ENCODE data around the gene KIAA1958.

KIAA1958 gene

DNA sequence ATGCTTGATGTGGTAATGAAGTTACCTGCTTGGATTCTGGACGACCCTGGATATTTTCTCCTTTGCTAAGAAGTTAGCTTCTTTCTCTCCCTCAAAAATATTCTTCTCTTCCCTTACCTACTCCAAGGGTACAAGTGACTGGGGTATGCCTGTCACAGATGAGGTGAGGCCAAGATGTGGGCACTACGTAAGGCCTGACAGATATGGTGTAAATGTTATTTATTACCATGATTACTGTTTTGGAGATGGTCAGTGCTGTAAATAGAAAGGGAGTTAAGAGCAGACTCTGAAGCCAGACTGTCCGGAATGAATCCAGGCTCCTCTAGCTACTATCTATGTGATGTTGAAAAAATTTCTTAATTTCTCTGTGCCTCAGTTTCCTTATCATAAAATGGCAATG, 1.1 kb upstream of the KIAA1958 start:
- Histone ChIP-seq H2AK5ac (ENCODE audit: low read length) (no peak overlapping the region), H3K4me2 (ENCODE audit: low read length) (no peak overlapping the region), H3K27me3 (ENCODE audit: insufficient read depth, low read length, poor library complexity) (no peaks in the 10 kb centered on the region), H3K56ac (ENCODE audit: low read length) (no peak overlapping the region), H2BK15ac (replicated peaks; ENCODE audit: low read depth) (no peak overlapping the region), H3K79me1 (ENCODE audit: low read length) (peaks cover 3% of the 10 kb centered on the region), H3K23ac (ENCODE audit: low read length) (no peak overlapping the region), H3K79me2 (ENCODE audit: control insufficient read depth, insufficient read depth, low read length) (peaks cover 25% of the 10 kb centered on the region), H4K5ac (ENCODE audit: low read length) (no peak overlapping the region), H4K8ac (ENCODE audit: low read depth, low read length) (no peak overlapping the region), H3K27ac (ENCODE audit: low read depth, low read length) (no peak overlapping the region), H2BK5ac (ENCODE audit: low read length) (no peak overlapping the region), H3K4me1 (ENCODE audit: control insufficient read depth, low read depth, low read length) (peaks cover 5% of the 10 kb centered on the region), H3K18ac (ENCODE audit: low read length) (no peak overlapping the region), H3K36me3 (ENCODE audit: control insufficient read depth, insufficient read depth, low read length) (no peaks in the 10 kb centered on the region), H3K4ac (ENCODE audit: low read depth, low read length) (no peak overlapping the region), H3K9ac (ENCODE audit: low read length) (no peak overlapping the region), H2BK120ac (ENCODE audit: low read depth, low read length) (no peak overlapping the region), H3K4me3 (ENCODE audit: low read length) (no peak overlapping the region)
- DNase-seq, result no peak
- no CpG with 5 or more reads among the region's 3 CpGs for WGBS (ENCODE audit: extremely low coverage, insufficient coverage, low lambda C conversion rate)

DNA sequence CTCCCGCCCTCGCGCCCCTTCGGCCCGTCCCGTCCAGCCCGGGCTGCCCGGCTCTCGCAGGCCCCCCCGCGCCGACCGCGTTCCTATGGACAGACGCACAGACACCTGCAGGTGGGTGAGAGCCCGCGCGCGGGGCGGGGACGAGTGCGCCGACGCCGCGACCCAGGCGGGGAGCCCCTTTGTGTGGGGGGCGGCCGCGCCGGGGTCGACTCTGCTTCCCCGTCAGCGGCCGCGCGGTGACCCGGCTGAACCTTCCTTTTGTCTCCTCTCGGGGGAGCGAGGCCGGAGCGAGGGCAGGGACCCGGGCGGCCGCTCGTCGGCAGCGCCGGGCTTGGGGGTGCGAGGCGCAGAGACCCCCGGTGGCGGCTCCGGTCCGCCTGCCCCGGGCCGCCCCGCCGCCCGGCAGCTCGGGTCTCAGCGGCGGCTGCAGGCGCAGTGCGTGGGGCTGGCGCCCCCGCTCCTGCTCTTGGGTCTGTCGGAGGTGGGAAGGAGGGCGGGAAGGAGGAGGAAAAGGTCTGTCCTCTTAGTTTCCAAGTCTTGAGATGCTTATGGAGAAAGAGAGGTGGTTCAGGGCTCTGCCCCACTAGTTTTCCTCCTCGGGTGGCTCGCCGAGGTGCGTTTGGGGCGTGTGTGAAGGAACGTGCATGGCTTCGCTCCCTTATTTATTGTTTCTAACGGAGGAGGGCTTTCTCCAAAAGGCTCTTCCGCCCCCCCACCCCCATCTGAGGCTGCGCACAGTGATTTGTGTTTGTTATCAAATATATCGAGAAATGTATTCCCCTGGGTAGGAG, 576 bp downstream of the KIAA1958 start:
- H3K4me1 ChIP-seq (ENCODE audit: control insufficient read depth, low read depth, low read length), result peaks cover 5% of the 10 kb centered on the region

DNA sequence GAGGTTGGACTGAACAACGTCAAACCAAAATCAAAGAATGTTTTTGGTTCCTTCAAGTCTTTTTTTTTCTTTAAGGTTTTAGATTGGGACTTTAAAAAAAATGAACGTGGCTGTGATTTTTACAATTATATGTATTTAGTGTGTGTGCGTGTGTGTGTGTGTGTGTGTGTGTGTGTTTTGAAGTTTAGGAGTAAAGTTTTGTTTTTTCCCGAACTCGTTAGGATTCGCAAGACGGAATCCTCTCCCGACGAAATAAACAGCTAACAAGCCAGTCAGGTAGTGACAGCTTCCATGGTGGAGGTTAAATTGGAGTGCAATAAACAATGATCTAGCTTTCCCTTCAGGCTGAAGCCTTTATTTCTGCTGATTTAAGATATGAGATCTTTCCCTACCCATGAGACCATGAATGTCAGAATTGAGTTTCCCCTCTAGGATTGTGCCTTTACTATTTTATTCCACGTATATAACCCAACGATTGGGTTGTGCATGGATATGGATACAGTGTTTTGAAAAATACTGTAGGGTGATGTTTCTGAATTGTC, 1.2 kb downstream of the KIAA1958 start:
- peak; percentile 36 for DNase-seq
- Histone ChIP-seq H3K27me3 (ENCODE audit: insufficient read depth, low read length, poor library complexity) (no peaks in the 10 kb centered on the region), H2BK120ac (ENCODE audit: low read depth, low read length) (no peak overlapping the region), H2BK5ac (ENCODE audit: low read length) (no peak overlapping the region), H2BK15ac (replicated peaks; ENCODE audit: low read depth) (no peak overlapping the region), H3K79me1 (ENCODE audit: low read length) (peaks cover 9% of the 10 kb centered on the region), H3K4me3 (ENCODE audit: low read length) (peak overlapping the region; percentile 88), H3K4me1 (ENCODE audit: control insufficient read depth, low read depth, low read length) (peaks cover 5% of the 10 kb centered on the region), H4K8ac (ENCODE audit: low read depth, low read length) (no peak overlapping the region), H4K5ac (ENCODE audit: low read length) (no peak overlapping the region), H3K23ac (ENCODE audit: low read length) (no peak overlapping the region), H2AK5ac (ENCODE audit: low read length) (no peak overlapping the region), H3K18ac (ENCODE audit: low read length) (no peak overlapping the region), H3K56ac (ENCODE audit: low read length) (peak overlapping the region; percentile 87), H3K9ac (ENCODE audit: low read length) (peak overlapping the region; percentile 77), H3K4me2 (ENCODE audit: low read length) (peak overlapping the region; percentile 72), H3K79me2 (ENCODE audit: control insufficient read depth, insufficient read depth, low read length) (peaks cover 40% of the 10 kb centered on the region), H3K4ac (ENCODE audit: low read depth, low read length) (no peak overlapping the region), H3K27ac (ENCODE audit: low read depth, low read length) (peak overlapping the region; percentile 91), H3K36me3 (ENCODE audit: control insufficient read depth, insufficient read depth, low read length) (peaks cover 1% of the 10 kb centered on the region)
- WGBS (ENCODE audit: extremely low coverage, insufficient coverage, low lambda C conversion rate), result no CpG with 5 or more reads among the region's 11 CpGs

More for the DNA sequence above, 576 bp downstream of the KIAA1958 start:
- peak overlapping the region; percentile 91 for H3K27ac ChIP-seq (ENCODE audit: low read depth, low read length)
- H3K4ac ChIP-seq (ENCODE audit: low read depth, low read length), result peak overlapping the region; percentile 84
- peak overlapping the region; percentile 31 for H4K8ac ChIP-seq (ENCODE audit: low read depth, low read length)
- no peak overlapping the region for H4K5ac ChIP-seq (ENCODE audit: low read length)
- peak overlapping the region; percentile 77 for H3K9ac ChIP-seq (ENCODE audit: low read length)
- peaks cover 7% of the 10 kb centered on the region for H3K79me1 ChIP-seq (ENCODE audit: low read length)
- no CpG with 5 or more reads among the region's 80 CpGs for WGBS (ENCODE audit: extremely low coverage, insufficient coverage, low lambda C conversion rate)
- H3K36me3 ChIP-seq (ENCODE audit: control insufficient read depth, insufficient read depth, low read length), result no peaks in the 10 kb centered on the region
- H2BK15ac ChIP-seq (replicated peaks; ENCODE audit: low read depth), result no peak overlapping the region
- peak overlapping the region; percentile 99 for H3K18ac ChIP-seq (ENCODE audit: low read length)
- peak overlapping the region; percentile 89 for H2BK120ac ChIP-seq (ENCODE audit: low read depth, low read length)
- peak overlapping the region; percentile 87 for H3K56ac ChIP-seq (ENCODE audit: low read length)
- DNase-seq, result peak; percentile 62
- peak overlapping the region; percentile 88 for H3K4me3 ChIP-seq (ENCODE audit: low read length)
- H3K23ac ChIP-seq (ENCODE audit: low read length), result no peak overlapping the region
- H2BK5ac ChIP-seq (ENCODE audit: low read length), result no peak overlapping the region
- H2AK5ac ChIP-seq (ENCODE audit: low read length), result no peak overlapping the region
- peaks cover 34% of the 10 kb centered on the region for H3K79me2 ChIP-seq (ENCODE audit: control insufficient read depth, insufficient read depth, low read length)
- H3K27me3 ChIP-seq (ENCODE audit: insufficient read depth, low read length, poor library complexity), result no peaks in the 10 kb centered on the region
- peak overlapping the region; percentile 69 for H3K4me2 ChIP-seq (ENCODE audit: low read length)

DNA sequence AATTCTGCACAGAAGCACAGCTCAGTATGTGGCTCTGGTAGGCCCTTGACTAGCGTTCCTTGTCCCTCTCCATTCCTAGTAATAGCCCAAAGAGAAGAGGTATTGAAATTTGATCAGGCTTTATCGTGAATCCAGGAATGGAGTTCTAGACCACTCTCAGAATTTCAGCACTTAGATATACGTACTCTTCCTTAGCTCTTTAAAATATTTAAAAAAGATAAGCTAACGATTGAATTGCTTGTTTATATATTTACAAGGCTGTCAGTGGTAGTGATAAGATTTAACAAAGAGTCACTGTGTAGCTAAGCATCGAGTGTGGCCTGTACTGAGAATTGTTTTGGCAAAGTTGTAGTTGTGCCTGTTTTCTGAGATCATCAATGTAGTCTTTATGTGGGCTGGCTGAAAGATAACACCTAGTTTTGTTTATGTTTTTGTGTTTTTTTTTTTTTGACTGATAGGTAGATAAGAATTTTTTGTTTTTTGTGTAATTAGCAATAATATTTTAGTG, 2.5 kb downstream of the KIAA1958 start:
- no peak overlapping the region for H3K4ac ChIP-seq (ENCODE audit: low read depth, low read length)
- H3K18ac ChIP-seq (ENCODE audit: low read length), result no peak overlapping the region
- no peaks in the 10 kb centered on the region for H3K27me3 ChIP-seq (ENCODE audit: insufficient read depth, low read length, poor library complexity)
- H4K5ac ChIP-seq (ENCODE audit: low read length), result no peak overlapping the region
- peaks cover 5% of the 10 kb centered on the region for H3K4me1 ChIP-seq (ENCODE audit: control insufficient read depth, low read depth, low read length)
- no peak overlapping the region for H3K27ac ChIP-seq (ENCODE audit: low read depth, low read length)
- DNase-seq, result peak; percentile 40
- no peak overlapping the region for H2BK5ac ChIP-seq (ENCODE audit: low read length)
- peaks cover 49% of the 10 kb centered on the region for H3K79me2 ChIP-seq (ENCODE audit: control insufficient read depth, insufficient read depth, low read length)
- H3K36me3 ChIP-seq (ENCODE audit: control insufficient read depth, insufficient read depth, low read length), result peaks cover 1% of the 10 kb centered on the region
- no peak overlapping the region for H4K8ac ChIP-seq (ENCODE audit: low read depth, low read length)
- H2BK120ac ChIP-seq (ENCODE audit: low read depth, low read length), result no peak overlapping the region
- H2BK15ac ChIP-seq (replicated peaks; ENCODE audit: low read depth), result no peak overlapping the region
- no peak overlapping the region for H3K4me2 ChIP-seq (ENCODE audit: low read length)
- peaks cover 13% of the 10 kb centered on the region for H3K79me1 ChIP-seq (ENCODE audit: low read length)
- no CpG with 5 or more reads among the region's 5 CpGs for WGBS (ENCODE audit: extremely low coverage, insufficient coverage, low lambda C conversion rate)
- no peak overlapping the region for H3K9ac ChIP-seq (ENCODE audit: low read length)
- H3K56ac ChIP-seq (ENCODE audit: low read length), result no peak overlapping the region
- no peak overlapping the region for H3K23ac ChIP-seq (ENCODE audit: low read length)
- no peak overlapping the region for H3K4me3 ChIP-seq (ENCODE audit: low read length)
- H2AK5ac ChIP-seq (ENCODE audit: low read length), result no peak overlapping the region

DNA sequence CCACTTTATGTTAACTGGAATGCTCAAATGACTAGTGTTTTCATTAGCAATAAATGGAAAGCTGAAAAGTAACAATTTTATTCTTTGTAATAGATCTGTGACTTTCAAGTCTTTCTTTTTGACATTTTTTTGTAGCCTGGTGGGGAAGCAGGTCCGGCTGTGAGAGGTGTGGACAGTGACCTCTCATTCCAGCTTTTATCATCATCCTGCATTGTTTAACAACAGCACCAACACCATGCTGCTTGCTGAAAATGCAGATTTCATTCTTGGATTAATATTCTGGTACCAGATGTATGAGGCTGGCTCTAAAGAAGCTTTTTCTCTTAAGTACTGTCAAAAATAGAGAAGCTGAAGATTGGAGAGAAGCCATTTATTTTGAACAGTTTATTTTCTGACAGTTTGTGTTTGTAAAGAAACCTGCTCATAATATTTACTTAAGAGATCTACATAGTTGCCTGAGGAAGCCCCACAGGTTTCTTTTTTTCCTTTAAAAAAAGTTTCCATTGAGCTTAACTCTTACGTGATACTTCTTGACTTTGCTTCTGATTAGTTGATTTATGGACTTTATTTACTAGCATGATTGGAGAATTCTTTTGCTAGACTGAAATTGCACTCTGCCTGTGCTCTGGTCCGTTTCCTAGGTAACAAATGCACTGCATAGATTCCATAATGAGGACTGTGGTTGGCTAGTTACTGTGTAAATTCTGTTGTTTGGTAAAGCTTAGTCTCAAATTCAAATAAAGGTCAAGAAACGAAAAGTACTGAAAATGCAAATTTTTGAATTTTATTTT, 3.4 kb downstream of the KIAA1958 start:
- H2BK5ac ChIP-seq (ENCODE audit: low read length), result no peak overlapping the region
- H2AK5ac ChIP-seq (ENCODE audit: low read length), result no peak overlapping the region
- H3K56ac ChIP-seq (ENCODE audit: low read length), result no peak overlapping the region
- no peak overlapping the region for H2BK15ac ChIP-seq (replicated peaks; ENCODE audit: low read depth)
- peaks cover 54% of the 10 kb centered on the region for H3K79me2 ChIP-seq (ENCODE audit: control insufficient read depth, insufficient read depth, low read length)
- no peak overlapping the region for H3K4ac ChIP-seq (ENCODE audit: low read depth, low read length)
- no peak overlapping the region for H3K4me2 ChIP-seq (ENCODE audit: low read length)
- H3K27me3 ChIP-seq (ENCODE audit: insufficient read depth, low read length, poor library complexity), result no peaks in the 10 kb centered on the region
- peaks cover 15% of the 10 kb centered on the region for H3K79me1 ChIP-seq (ENCODE audit: low read length)
- no CpG with 5 or more reads among the region's 4 CpGs for WGBS (ENCODE audit: extremely low coverage, insufficient coverage, low lambda C conversion rate)
- H3K18ac ChIP-seq (ENCODE audit: low read length), result no peak overlapping the region
- no peak overlapping the region for H3K23ac ChIP-seq (ENCODE audit: low read length)
- no peak overlapping the region for H3K4me3 ChIP-seq (ENCODE audit: low read length)
- H3K27ac ChIP-seq (ENCODE audit: low read depth, low read length), result no peak overlapping the region
- H3K36me3 ChIP-seq (ENCODE audit: control insufficient read depth, insufficient read depth, low read length), result peaks cover 1% of the 10 kb centered on the region
- H4K8ac ChIP-seq (ENCODE audit: low read depth, low read length), result no peak overlapping the region
- no peak overlapping the region for H4K5ac ChIP-seq (ENCODE audit: low read length)
- DNase-seq, result peak; percentile 33
- H2BK120ac ChIP-seq (ENCODE audit: low read depth, low read length), result no peak overlapping the region
- H3K9ac ChIP-seq (ENCODE audit: low read length), result no peak overlapping the region
- H3K4me1 ChIP-seq (ENCODE audit: control insufficient read depth, low read depth, low read length), result peaks cover 5% of the 10 kb centered on the region

Measured in mesendoderm (in vitro differentiated cells).